HG02642 (cell line): ENCODE measurements around the gene TENT4A.

Experiments used
- ATAC-seq: cut with Tn5 transposase; IDR thresholded peaks from one replicate; pipeline ENCODE4 v1.9.1; 2021; ENCODE audit warnings: mild to moderate bottlenecking; ENCODE audit not compliant: unreplicated experiment, poor library complexity

TENT4A gene

DNA sequence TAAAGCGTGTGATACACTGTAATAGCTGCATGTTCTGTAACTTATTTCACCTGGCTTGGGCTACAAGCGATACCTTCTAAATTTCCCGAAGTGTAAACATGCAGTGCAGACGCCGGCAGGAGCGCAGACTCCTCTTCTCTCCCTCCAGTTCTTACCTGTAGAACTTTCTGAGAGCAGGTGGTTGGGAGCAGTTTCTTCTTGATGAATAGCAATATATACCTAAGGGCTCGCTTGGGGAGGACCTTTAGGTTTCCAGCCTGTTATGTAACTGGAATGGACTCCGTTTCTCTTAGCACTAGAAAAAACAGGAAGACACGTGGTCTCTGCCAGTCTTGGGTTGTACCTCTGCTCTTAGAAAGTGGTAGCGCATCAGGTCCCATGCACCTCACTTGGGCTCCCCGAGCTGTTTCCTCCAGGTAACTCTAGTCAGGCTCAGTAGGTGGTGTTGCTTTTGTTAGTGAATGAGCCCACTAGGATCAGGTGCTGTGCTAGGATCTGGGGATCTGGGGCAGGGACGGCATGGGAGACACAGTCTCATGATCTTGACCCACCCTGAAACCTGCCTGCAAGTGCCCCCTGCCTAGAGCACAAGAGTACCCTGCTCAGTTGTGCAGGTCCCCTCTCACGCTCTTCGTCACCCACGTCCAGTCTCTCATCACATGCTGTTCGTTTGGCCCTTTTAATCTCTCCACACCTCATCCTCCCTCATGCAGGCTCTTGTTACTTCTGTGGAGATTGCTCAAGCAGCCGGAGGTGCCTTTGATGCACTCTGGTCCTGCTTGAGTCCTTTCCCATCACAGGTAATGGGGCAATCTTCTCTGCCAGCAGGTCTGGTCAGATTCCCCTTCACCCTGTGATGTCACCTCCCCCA lies 2.8 kb downstream of the TENT4A start:
- no peak for ATAC-seq

DNA sequence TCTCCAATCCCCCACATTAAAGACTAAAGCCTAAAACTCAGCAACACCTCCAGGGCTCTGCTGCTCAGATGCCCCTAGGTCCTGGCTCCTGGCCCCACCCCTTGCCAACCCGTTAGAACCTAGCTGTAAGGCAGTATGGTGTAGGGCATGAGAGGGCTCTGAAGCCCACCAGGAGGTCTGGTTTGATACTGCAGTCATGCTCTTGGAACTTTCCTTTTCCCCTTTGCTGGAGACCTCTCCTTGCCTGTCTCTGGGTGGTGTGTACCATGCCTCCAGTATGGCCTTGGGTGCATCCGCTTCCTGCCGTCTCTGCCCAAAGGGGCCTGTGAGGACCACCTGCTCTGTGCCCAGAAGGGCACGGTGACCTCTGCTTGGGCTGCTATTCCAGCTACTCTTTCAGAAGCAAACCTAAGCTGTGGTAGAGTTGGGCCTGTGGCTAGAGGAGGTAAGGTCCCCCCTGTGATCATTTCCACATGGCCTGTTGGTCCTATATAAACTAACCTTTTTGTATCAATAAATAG lies 3.5 kb downstream of the TENT4A start:
- no peak for ATAC-seq

DNA sequence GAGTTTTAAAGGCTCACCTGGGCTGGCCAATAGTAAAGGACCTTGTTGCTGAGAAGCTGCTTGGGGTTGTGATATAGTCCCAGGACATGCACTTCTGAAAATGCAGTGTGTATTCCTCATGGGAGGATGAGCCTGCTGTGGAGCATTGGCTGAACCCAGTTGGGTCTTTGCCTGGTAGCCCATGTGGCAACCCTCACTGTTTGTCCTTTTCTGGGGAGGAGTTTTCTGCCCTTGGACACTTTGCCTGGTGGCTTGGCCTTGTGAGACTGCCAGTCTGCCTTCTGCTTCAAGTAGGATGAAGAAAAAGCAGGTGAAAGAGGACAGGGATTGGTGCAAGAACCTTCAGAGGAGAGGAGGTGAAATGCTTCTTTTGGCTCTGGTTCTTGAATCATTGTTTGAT lies 4.0 kb downstream of the TENT4A start:
- ATAC-seq = no peak

DNA sequence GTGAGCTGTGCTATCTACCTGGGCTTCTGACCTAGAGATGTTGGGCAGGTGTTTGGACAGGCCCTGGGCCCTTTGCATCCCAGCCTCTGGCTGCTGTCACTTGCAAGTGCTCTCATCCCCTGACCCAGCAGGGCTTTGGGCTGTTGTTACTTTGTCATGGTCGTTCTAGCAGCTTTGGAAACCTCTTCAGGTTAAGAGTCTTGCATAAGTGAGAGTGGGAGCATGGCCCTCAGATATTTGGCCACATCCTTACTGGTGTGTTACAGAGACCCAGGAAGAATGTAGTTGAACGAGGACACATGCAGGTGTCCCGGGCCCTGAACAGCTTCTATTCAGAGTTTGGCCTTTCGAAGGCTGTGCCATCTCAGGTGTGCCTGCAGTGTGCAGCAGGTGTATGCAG lies 4.5 kb downstream of the TENT4A start:
- no peak for ATAC-seq

DNA sequence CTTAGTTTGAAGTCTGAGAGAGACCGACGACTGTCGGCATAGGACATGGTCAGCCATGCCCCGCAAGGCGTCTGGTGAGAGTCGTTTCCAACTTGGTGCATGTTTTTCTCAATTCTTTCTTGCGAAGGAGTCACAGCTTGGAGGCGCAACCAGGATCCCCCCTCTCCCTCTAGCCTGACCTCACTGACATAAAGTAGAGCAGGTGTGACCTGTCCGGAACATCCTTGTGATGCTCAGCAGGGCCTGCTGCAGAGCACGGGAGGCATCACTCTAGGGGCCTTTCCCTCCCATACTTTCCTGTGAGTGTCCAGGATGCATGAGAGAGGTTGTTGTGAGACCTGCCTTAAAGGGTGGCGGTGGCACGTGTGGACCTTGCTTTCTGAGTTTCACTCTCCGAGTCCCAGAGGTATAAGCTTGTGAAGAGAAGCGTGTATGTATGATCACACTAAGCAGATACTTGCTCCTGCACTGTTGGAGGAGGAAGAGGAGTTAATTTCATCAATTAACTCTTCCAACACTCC lies 5.0 kb downstream of the TENT4A start:
- no peak for ATAC-seq

DNA sequence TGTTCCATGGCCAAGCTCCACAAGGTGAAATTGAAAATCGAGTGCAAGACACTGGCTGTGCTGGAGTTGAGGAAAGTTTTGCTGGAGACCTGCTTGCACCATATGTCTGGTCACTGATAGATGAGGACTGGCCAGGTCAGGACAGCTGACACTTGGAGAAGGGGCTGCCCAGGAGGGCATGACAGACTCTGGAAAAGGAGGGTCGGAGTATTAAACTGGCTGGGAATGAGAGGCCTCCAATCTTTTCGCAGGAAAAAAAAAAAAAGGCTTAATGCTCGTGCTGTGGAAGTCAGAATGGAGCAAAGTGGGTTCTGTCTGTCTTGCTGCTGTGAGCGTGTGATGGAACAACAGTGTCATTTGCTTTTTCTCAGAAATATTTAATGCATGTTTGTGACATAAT lies 5.5 kb downstream of the TENT4A start:
- ATAC-seq = no peak

DNA sequence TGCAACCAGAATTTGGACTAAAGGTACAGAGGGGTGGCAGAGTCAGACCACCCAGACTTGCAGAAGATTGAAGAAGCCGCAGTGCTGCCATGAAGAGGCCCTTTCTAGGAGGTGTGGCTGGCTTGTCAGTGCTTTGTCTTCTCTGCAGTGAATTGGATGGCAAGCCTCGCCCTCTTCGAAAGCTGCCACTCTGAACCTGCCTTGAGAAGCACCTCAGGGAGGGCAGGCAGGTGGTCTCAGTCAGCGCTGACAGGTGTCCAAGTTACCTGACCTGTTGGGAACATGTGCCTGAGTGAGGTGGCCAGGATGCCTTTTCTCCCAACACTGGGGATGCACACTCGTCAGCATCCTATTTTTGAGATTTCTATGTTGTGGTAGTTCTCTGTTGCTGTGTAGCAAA lies 6.2 kb downstream of the TENT4A start:
- no peak for ATAC-seq

DNA sequence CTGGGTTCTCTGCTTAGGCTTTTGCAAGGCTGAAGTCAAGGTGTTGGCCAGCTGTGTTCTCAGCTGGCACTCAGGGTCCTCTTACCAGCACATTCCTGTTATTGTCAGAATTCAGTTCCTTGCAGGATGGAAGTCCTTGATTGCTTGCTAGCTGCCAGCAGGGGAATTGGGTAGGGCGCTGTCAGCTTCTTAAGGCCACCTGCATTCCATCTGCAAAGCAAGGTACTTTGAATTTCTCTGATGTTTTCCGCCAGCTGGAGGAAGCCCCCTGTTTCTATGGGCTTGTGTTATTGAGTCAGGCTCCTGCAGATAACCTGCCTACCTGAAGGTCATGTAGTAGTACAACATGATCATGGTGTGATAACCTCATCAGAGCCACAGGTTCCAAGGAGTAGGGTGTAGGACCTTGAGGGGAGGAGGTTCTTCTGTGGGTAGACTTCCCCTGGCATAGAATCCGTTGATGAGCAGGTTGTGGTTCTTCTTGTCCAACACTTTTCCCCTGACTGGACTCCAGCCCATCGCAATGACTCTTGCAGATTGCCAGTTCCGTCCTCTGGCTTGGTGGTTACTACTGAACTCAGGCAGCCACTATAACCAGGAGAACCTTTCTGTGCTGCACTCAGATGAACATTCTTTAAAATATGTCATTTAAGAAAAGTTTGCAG lies 6.8 kb downstream of the TENT4A start:
- no peak for ATAC-seq

DNA sequence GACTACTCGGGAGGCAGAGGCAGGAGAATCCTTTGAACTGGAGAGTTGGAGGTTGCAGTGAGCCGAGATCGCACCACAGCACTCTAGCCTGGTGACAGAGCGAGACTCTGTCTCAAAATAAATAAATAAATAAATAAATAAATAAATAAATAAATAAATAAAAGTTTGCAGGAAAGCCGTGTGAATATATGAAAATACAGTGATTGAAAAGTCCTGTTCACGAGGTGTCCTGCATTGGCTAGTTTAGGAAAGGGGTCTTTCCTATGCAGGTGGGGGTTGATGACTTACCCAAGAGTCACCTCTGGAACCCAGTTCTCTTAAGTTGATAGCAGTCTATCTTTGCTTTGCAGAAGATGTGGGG lies 7.3 kb downstream of the TENT4A start:
- ATAC-seq = no peak

DNA sequence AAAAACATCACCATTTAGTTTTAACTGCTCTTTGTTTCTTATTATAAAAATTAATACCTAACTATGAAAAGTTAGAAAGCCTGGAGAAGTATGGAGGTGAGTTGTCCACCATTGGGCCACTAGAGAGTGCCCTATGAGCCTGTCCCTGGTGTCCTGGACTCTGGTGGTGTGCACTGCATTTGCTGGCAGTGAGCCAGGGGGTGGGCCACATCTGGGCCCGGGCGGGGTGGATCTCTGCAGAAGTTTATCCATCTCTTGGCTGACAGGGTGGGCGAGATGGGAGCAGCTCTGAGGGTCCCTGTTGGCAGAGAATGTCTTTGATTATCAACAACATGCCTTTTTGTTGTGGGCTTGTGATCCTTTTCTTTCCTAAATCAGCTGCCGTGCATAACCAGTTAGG lies 8.2 kb downstream of the TENT4A start:
- no peak for ATAC-seq

DNA sequence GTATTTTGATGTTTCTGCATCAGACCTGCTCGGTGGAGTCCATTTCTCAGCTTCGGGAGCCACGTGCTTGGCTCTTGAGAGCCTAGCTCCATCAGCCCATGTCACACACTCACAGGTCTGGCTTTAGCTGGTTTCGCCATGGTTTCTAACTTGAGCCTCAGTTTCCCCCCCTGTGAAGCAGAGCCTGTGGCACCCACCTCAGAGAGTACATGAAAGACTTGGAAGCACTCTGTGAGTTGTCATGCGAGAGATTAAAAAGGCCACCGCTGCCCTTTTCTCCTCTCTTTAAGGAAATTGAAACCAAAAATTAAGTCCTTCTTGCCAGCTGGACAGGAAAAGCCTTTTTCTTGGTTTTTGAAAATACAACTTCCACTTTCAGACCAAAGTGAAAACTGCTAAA lies 8.8 kb downstream of the TENT4A start:
- ATAC-seq = peak; percentile 53

DNA sequence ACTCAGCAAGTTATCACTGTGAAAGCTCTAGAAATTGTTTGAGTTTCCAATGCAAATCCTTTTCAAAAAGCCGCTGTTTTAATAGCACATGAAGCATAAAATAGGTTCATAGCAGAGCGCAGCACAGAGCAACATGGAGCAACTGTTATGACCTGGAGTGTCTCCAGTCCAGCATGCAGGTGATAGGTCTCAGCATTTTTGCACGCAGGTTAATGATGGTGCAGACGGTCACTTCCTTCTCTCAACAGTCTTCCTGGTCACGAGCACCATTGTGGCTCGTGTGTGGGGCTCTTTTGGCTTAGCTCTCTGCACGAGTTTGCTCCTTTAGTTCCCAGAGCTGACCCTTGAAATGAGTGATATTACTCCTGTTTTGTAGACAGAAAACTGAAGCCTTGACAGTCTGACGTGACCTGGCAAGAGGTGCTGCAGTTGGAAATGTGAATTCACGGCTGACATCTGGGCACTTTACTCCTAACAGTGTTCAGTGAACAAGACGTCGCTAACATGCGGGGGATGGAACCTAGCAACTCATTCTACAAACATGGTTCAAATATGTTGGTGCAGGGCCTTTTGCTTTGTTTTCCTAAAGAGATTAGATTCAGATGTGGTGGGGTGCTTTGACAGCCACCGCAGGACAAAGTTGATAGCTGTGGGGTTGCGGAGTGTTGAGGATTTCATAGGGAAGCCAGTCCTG lies 10.0 kb downstream of the TENT4A start:
- ATAC-seq = no peak

DNA sequence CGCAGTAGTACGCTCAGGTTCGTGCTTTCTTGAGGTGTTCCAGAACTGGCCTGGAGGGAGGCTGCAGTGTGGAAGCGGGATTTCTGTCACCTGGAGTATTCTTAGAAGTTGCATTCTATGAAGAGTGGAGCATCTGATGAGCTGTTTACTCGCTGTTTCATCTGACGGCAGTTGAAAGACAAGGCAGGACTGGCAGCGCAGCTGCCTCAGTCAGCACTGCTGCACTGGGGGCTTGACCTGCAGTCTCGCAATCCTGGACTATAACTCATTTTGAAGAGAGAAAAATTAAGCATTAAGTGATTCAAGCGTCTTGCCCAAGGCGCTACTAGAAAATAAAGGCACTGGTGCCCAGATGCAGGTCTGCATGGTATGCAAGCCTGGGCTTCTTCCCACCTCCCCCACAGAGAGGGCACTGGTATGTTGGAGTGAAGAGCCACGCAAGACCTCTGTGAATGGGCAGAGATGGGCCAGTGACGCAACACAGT lies 10.6 kb downstream of the TENT4A start:
- no peak for ATAC-seq

DNA sequence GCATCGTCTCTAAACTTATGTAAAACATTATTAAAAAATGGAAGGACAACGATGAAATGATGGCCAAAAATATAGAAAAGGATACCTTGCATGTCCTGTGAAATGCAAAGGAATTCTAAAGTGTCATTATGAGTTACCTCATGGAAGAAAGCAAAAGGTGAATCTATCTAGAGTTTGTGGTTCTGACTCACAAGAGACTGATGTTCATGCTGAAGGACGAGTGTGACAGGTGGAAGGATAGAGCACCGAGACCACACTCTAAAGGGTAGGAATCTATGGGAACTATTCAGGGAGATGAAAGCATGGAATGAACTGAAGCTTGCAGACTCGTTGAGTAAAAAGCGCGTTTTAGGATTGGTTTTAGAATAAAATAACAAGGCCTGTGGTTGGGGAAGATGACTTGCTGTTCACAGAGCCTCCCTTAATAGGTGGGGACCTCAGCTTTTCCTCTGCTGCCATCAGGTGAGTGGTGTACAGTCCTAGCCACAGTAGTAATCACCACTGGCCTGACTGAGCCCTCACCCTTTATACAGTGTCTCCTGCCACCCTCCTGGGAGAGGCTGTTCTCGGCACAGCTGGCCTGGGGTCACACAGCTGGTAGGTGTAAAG lies 11.2 kb downstream of the TENT4A start:
- no peak for ATAC-seq

DNA sequence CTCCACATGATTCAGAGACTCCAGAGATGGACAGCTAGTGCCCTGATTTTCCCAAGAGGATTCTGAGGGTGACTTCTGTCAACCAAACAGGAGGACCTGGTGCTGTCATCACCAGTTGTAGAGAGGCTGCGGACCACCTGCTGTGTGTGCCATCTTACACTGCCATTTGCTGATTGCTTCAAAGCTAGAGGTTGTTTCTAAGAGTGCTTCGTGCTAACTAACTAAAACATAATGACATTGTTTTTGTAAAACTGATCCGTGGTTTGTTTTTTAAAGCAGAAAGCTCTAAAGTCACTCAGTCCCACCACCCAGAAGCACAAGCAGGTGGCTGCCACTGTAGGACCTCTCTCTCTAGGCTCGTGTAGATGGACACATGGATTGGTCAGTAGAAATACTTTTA lies 12.2 kb downstream of the TENT4A start:
- ATAC-seq = no peak

DNA sequence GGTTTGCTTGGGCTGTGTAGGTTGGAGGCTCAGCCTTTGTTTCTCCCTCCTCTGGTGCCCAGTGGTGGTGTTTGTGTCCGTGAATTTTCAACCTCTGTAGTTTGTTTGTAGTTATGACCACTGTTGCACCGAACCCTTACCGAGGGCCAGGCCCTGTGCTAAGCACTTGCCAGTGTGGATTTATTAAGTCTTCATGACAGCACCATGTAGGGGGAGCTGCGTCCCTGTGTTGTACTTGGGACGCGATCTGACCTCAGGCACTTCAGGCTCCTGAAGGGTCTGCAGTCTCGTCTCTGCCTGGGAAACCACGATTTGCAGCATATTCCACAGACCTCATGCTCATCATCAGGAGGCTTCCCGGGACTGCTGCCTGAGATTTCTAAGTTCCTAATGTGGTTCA lies 12.8 kb downstream of the TENT4A start:
- ATAC-seq = no peak

DNA sequence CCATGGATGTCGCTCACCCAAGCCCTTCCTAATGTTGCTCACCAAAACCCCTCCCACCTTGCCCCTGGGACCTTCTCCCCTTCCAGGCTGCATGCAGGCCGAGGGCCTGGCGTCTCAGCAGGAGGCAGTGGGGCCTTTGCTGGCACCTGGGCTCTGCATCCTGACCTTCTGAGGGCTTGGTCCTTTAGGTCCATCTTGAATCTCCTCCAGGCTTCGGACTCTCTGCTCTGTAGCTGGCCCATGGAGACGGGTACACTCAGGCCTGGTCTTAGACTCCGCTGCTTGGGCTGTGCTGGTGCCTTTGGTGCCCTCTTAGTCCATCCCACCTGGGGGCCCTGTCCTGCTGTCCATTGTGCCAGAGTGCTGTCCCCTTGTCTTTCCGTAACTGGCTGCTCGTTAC lies 14.0 kb downstream of the TENT4A start:
- no peak for ATAC-seq

DNA sequence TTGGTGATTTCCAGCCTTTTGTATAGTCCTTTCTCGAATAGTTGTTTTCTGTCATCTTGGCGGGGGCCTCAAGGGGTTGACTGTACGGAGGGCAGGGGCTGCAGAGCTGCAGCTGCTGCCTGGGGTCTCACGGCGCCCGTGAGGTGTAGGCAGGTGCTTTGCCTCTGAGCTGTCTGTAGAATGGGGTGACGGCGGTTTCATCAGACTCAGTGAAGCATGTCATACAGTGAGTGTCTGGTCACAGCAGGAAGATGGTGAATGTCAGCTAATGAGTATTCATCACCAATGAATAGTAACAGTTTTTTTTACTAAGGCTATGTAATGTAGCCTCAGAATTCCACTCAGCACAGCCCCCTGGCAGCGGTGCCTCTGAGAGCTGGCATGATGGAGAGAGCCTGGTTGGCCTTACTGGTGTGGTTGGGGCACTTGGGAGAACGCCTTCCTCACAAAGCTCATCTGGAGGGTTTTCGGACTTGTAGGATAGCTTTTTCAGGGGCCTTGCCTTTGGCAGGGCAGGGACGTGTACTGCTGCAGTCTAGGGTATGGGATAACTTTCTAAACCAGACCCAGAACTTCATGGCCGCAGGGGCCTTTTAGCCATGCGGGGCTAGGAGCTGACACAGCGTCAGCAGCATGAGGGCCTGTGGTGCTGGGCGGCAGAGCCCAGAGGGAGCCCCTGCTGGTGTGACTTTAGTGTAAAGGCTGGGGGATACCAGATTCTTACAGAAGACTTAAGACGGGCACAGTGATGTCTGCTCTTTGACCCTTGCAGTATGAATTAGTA lies 15.0 kb downstream of the TENT4A start:
- peak; percentile 82 for ATAC-seq

DNA sequence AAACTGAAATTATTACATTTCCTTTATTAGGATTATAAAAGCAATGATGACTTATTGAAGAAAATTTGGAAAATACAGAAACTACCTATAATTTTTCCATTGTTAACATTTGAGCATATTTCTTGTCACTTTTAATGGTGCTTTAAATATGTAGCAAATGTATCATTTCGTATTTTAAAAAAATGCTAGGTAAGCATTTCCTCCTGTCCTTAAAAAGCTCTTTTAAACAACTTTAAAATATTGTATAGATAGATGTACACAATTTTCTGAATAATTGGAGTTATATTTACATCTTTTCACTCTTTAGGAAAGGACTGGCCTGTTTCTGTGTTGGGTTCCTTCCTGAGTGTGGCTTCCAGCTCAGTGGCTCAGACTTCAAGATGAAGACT lies 15.6 kb downstream of the TENT4A start:
- ATAC-seq = no peak
